ENCODE measurements around the gene TMEM45B. TPM values are rescaled to one million over a fixed set of nuclear protein-coding genes. Genes with fewer than 3 reads are reported as not detected.
A peak's percentile ranks its signal among the peaks of the same experiment; 100 is the strongest.

Gene TMEM45B
- polyA plus RNA-seq (2012; rRNA removed), result not detected in 2 replicates
- 0.04 TPM in 1 of 2 replicates, not detected in the other for polyA plus RNA-seq (2012; cell fraction: cytosol; rRNA removed)
- polyA plus RNA-seq (2012; cell fraction: nucleus; rRNA removed), result not detected in 2 replicates

GRCh38 chr11:129815596-129816461 is at the start of gene TMEM45B:
TMEM45B (plus strand) TSS chr11:129815848; CDS start chr11:129852483, 36,635 bp downstream.
- TF ChIP-seq TCF12 (IDR thresholded peaks at IDR 0.05), result peak; percentile 15; the same call in 1 of the 2 replicates
- TF ChIP-seq FOXJ3 (CRISPR knock-in tag; IDR thresholded peaks at IDR 0.05), result peak; percentile 27; the same call in 1 of the 2 replicates
- TF ChIP-seq RCOR1 (IDR thresholded peaks at IDR 0.05; ENCODE audit: low read length), result peak; percentile 51; the same call in 1 of the 2 replicates
- peak in 1 of 2 experiments; percentile 66; a peak in 1 of 4 replicates for TF ChIP-seq EP300 (IDR thresholded peaks at IDR 0.05; ENCODE audit: borderline replicate concordance in 1 of 2, low read depth in 1 of 2, low read length in 1 of 2)
- TF ChIP-seq RFX5 (IDR thresholded peaks at IDR 0.05; ENCODE audit: low read length), result no peak
- TF ChIP-seq TEAD4 (IDR thresholded peaks at IDR 0.05; ENCODE audit: borderline replicate concordance, insufficient read depth), result no peak
- TF ChIP-seq CHD2 (IDR thresholded peaks at IDR 0.05; ENCODE audit: low read length, partially characterized antibody), result peak; percentile 37
- no peaks in the 10 kb centered on the region for H3K79me2 ChIP-seq (ENCODE audit: insufficient read depth)
- H3K9me2 ChIP-seq, result no peaks in the 10 kb centered on the region
- POLR2A ChIA-PET, result no interaction called here
- H3K27me3 ChIP-seq (ENCODE audit: insufficient read depth), result peaks cover 28% of the 10 kb centered on the region
- H3K4me2 ChIP-seq, result no peak within 1 kb of the TSS
- H3K4me1 ChIP-seq (ENCODE audit: control insufficient read depth in 1 of 2, insufficient read depth in 2 of 2, low read depth in 1 of 2, low read length in 1 of 2), result peaks cover 0 to 10% of the 10 kb centered on the region in 2 experiments; a peak in 1 of 4 replicates
- H3K9me3 ChIP-seq, result no peaks in the 10 kb centered on the region
- H3K36me3 ChIP-seq (replicated peaks in 1 of 2; ENCODE audit: control insufficient read depth in 1 of 2, insufficient read depth in 2 of 2, low read length in 1 of 2), result no peaks in the 10 kb centered on the region
- DNase-seq, result peak; percentile 83
- no peak within 1 kb of the TSS for H3K9ac ChIP-seq
- H3K4me3 ChIP-seq (ENCODE audit: low read depth in 2 of 2, low read length in 1 of 2), result peak within 1 kb of the TSS in 1 of 2 experiments; percentile 12; a peak in 2 of 4 replicates
- CTCF ChIA-PET, result interaction anchor here (0.8 kb wide), 1 partner anchor 65 kb away, joined by 3 read pairs; no protein-coding TSS in a partner anchor
- no peak within 1 kb of the TSS for H3K27ac ChIP-seq (ENCODE audit: low read depth in 2 of 2, low read length in 1 of 2)
- WGBS (ENCODE audit: low lambda C conversion rate), result 33% methylated on average over 26 of the region's 68 CpGs
- H2AFZ ChIP-seq (ENCODE audit: low read depth), result no peak within 1 kb of the TSS
- no peaks in the 10 kb centered on the region for H3F3A ChIP-seq (replicated peaks; ENCODE audit: insufficient read depth)
- H4K20me1 ChIP-seq (ENCODE audit: insufficient read depth), result no peaks in the 10 kb centered on the region

DNA sequence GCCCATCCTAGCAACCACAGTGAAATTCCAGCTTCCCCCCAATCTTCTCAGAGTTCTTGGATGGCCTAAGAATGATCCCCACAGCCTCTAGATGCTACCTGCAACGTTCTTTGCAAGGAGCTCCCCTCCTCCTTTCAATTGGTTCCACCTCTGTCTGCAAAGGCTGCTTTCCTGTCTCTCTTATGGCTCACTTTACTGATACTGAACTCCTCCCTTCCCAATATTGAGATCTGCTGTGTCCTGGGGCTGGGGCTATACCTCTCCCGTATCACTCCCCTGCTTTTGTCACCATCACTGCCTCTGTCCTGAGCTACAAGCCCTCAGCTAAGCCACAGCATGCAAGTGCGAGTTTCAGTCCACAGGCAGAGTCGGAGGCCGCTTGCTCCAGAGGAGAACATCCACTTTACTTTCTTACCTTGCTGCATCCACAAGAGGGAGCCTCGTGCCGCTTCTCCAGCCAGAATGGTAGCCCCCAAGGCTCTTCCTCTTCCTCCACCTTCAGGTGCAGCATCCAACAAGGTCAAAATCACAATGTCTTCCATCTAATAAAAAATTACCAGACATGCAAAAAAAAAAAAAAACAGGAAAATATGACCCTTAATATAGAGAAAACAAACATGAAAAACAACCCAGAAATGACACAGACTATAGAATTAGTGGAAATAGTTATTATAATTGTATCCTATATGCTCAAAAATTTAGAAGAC is 48.6 kb upstream of the TMEM45B start:
- no peaks in the 10 kb centered on the region for H4K20me1 ChIP-seq (ENCODE audit: insufficient read depth)
- H3K9me3 ChIP-seq, result no peaks in the 10 kb centered on the region
- no peaks in the 10 kb centered on the region for H3K27me3 ChIP-seq (ENCODE audit: insufficient read depth)
- no peak overlapping the region for H3K4me3 ChIP-seq (ENCODE audit: low read depth in 2 of 2, low read length in 1 of 2)
- no peaks in the 10 kb centered on the region for H3F3A ChIP-seq (replicated peaks; ENCODE audit: insufficient read depth)
- H3K4me2 ChIP-seq, result no peak overlapping the region
- ChIA-PET CTCF (interaction anchor here (0.8 to 1.4 kb wide), 3 partner anchors 13 to 365 kb away, joined by 3 to 7 read pairs (median 5); no protein-coding TSS in a partner anchor), POLR2A (no interaction called here)
- H2AFZ ChIP-seq (ENCODE audit: low read depth), result 0 out of 2 replicates have a peak overlapping the region, but pooled peaks have one; percentile 59
- H3K9ac ChIP-seq, result no peak overlapping the region
- H3K4me1 ChIP-seq (ENCODE audit: control insufficient read depth in 1 of 2, insufficient read depth in 2 of 2, low read depth in 1 of 2, low read length in 1 of 2), result no peaks in the 10 kb centered on the region
- no peak overlapping the region for H3K27ac ChIP-seq (ENCODE audit: low read depth in 2 of 2, low read length in 1 of 2)
- peak; percentile 29 for DNase-seq
- no peaks in the 10 kb centered on the region for H3K79me2 ChIP-seq (ENCODE audit: insufficient read depth)
- 10% methylated on average over 7 of the region's 7 CpGs for WGBS (ENCODE audit: low lambda C conversion rate)
- no peaks in the 10 kb centered on the region for H3K9me2 ChIP-seq
- no peaks in the 10 kb centered on the region for H3K36me3 ChIP-seq (replicated peaks in 1 of 2; ENCODE audit: control insufficient read depth in 1 of 2, insufficient read depth in 2 of 2, low read length in 1 of 2)
- TF ChIP-seq SMC3 (IDR thresholded peaks at IDR 0.05; ENCODE audit: low read depth, low read length) (peak; percentile 23; the same call in 1 of the 2 replicates), FOXJ3 (CRISPR knock-in tag; IDR thresholded peaks at IDR 0.05) (no peak), JUND (IDR thresholded peaks at IDR 0.05) (no peak), FOSL2 (IDR thresholded peaks at IDR 0.05; ENCODE audit: borderline replicate concordance, low read depth) (no peak), FOXM1 (IDR thresholded peaks at IDR 0.05; ENCODE audit: low read depth) (no peak), YY1 (IDR thresholded peaks at IDR 0.05; ENCODE audit: low read depth) (no peak), MAX (IDR thresholded peaks at IDR 0.05; ENCODE audit: low read depth) (no peak), CTCF (IDR thresholded peaks at IDR 0.05) (peak; percentile 43; the same call in 1 of the 2 replicates), ELF1 (IDR thresholded peaks at IDR 0.05) (no peak), TCF12 (IDR thresholded peaks at IDR 0.05) (no peak), RAD21 (IDR thresholded peaks at IDR 0.05; ENCODE audit: low read length) (peak; percentile 53), RXRA (IDR thresholded peaks at IDR 0.05; ENCODE audit: borderline replicate concordance, low read depth) (no peak), TEAD4 (IDR thresholded peaks at IDR 0.05; ENCODE audit: borderline replicate concordance, insufficient read depth) (no peak), NFIC (IDR thresholded peaks at IDR 0.05; ENCODE audit: borderline replicate concordance) (no peak), EZH2phosphoT487 (IDR thresholded peaks at IDR 0.05; ENCODE audit: borderline replicate concordance, low read depth) (no peak), NRF1 (IDR thresholded peaks at IDR 0.05; ENCODE audit: low read depth, low read length) (no peak)
- TF ChIP-seq, protein P1, sequence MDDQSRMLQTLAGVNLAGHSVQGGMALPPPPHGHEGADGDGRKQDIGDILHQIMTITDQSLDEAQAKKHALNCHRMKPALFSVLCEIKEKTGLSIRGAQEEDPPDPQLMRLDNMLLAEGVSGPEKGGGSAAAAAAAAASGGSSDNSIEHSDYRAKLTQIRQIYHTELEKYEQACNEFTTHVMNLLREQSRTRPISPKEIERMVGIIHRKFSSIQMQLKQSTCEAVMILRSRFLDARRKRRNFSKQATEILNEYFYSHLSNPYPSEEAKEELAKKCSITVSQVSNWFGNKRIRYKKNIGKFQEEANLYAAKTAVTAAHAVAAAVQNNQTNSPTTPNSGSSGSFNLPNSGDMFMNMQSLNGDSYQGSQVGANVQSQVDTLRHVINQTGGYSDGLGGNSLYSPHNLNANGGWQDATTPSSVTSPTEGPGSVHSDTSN (IDR thresholded peaks at IDR 0.05), result no peak
- TF ChIP-seq, protein P2, sequence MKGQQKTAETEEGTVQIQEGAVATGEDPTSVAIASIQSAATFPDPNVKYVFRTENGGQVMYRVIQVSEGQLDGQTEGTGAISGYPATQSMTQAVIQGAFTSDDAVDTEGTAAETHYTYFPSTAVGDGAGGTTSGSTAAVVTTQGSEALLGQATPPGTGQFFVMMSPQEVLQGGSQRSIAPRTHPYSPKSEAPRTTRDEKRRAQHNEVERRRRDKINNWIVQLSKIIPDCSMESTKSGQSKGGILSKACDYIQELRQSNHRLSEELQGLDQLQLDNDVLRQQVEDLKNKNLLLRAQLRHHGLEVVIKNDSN (IDR thresholded peaks at IDR 0.05; ENCODE audit: borderline replicate concordance, low read depth), result no peak
